ENCODE results near the gene FAM3C. TPM values are rescaled to one million over a fixed set of nuclear protein-coding genes. Genes with fewer than 3 reads are reported as not detected.

The FAM3C gene
- total and polyA plus RNA-seq, 2 donors (not counting 1 experiment from before 2014, with no cell fraction given): 38.7 to 75.4 TPM

DNA sequence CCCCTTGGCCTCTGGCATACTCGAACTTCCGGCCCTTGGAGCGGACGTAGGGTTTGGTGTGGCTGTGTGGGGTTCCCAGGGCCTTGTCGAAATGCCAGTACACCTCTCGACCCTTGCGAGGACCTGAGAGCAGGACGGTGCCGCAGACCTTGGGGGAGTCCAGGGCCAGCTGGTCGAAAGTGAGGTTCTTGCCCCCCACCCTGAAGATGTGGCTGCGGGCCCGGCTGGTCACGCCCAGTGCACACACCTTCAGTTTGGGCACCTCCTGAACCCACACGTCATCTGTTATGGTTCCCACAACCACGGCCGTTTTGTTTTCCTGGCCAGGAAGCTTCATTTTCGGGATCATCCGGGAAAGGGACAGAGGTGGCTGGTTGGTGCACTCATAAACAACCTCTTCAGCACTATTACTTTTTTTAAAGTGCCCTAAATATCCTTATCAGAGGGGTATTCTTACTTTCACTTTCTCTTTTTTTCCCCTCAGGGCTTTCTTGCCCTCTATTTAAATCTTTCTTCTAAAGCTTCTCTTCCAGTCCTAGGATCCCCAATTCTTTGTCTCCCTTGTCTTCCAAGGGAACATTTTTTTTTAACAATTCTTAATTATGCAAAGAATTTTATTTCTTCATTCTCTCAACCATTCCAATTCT lies 44.9 kb upstream of the FAM3C start:
- no peaks in the 10 kb centered on the region for H3K9me3 Mint-ChIP-seq (ENCODE audit: insufficient read depth)
- POLR2A ChIA-PET: interaction anchor here (0.6 to 1.5 kb wide), 3 partner anchors 44 to 55 kb away, joined by 3 to 4 read pairs (median 3); no protein-coding TSS in a partner anchor
- Histone ChIP-seq H3K9me3 (ENCODE audit: control extremely low read depth in 1 of 3, control insufficient read depth in 2 of 3, insufficient read depth in 1 of 3, low read length in 2 of 3) (peaks cover 0 to 4% (median 0%) of the 10 kb centered on the region in 3 donors), H3K9ac (ENCODE audit: low read length) (peak overlapping the region; percentile 11), H2AFZ (ENCODE audit: insufficient read depth, low read depth, low read length, poor library complexity, severe bottlenecking) (peak overlapping the region; percentile 46), H4K20me1 (ENCODE audit: control insufficient read depth, insufficient read depth, low read length, poor library complexity, severe bottlenecking) (no peaks in the 10 kb centered on the region), H3K4me2 (replicated peaks; ENCODE audit: low read depth, low read length, poor library complexity, severe bottlenecking) (peak overlapping the region; percentile 45), H3K27me3 (replicated peaks in 1 of 4; ENCODE audit: control extremely low read depth in 1 of 4, control insufficient read depth in 3 of 4, insufficient read depth in 4 of 4, low read length in 3 of 4) (no peaks in the 10 kb centered on the region), H3K4me1 (ENCODE audit: control insufficient read depth in 2 of 2, insufficient read depth in 2 of 2, low read length in 2 of 2) (peaks cover 19 to 30% of the 10 kb centered on the region in 2 donors), H3K4me3 (ENCODE audit: control extremely low read depth in 1 of 5, extremely low read depth in 1 of 5, insufficient read depth in 1 of 5, low read depth in 2 of 5, low read length in 4 of 5) (peak overlapping the region in 4 of 5 experiments; percentile 7 to 39 (median 27)), H3K79me2 (ENCODE audit: control insufficient read depth, insufficient read depth, low read length) (no peaks in the 10 kb centered on the region), H3K36me3 (replicated peaks in 1 of 2; ENCODE audit: control extremely low read depth in 1 of 2, control insufficient read depth in 1 of 2, extremely low read depth in 1 of 2, insufficient read depth in 2 of 2, low read length in 1 of 2) (no peaks in the 10 kb centered on the region), H3K27ac (ENCODE audit: low read length in 2 of 2) (peak overlapping the region; percentile 44 to 51)
- WGBS (ENCODE audit: insufficient coverage): 78% methylated on average over 13 of the region's 18 CpGs
- ATAC-seq (ENCODE audit: low read depth) (peak; percentile 39), DNase-seq (peak; percentile 40)
- CTCF ChIA-PET: interaction anchor here (1.0 to 1.8 kb wide), 6 partner anchors 9 to 106 kb away, joined by 3 to 8 read pairs (median 6); no protein-coding TSS in a partner anchor
- peak overlapping the region; percentile 78 for H3K4me3 Mint-ChIP-seq
- H3K27me3 Mint-ChIP-seq: no peaks in the 10 kb centered on the region
- H3K27ac Mint-ChIP-seq: peak overlapping the region; percentile 85
- TF ChIP-seq, protein P1, sequence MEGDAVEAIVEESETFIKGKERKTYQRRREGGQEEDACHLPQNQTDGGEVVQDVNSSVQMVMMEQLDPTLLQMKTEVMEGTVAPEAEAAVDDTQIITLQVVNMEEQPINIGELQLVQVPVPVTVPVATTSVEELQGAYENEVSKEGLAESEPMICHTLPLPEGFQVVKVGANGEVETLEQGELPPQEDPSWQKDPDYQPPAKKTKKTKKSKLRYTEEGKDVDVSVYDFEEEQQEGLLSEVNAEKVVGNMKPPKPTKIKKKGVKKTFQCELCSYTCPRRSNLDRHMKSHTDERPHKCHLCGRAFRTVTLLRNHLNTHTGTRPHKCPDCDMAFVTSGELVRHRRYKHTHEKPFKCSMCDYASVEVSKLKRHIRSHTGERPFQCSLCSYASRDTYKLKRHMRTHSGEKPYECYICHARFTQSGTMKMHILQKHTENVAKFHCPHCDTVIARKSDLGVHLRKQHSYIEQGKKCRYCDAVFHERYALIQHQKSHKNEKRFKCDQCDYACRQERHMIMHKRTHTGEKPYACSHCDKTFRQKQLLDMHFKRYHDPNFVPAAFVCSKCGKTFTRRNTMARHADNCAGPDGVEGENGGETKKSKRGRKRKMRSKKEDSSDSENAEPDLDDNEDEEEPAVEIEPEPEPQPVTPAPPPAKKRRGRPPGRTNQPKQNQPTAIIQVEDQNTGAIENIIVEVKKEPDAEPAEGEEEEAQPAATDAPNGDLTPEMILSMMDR (IDR thresholded peaks at IDR 0.05): no peak
- TF ChIP-seq EZH2 (IDR thresholded peaks at IDR 0.05; ENCODE audit: borderline replicate concordance, insufficient read depth, low read depth, low read length, poor library complexity, severe bottlenecking): no peak
- peaks cover 36% of the 10 kb centered on the region for H3K4me1 Mint-ChIP-seq
- intact Hi-C loops (cut with micrococcal nuclease): loop anchor here (1.0 kb wide), 1 partner anchor 262 kb away; no protein-coding TSS in a partner anchor

Measured in B cell (primary cell).